CD4-positive, alpha-beta T cell treated with Interleukin-15 for 1 hour (primary cell): ENCODE results near the gene RYR3.

Source experiments
- DNase-seq: peaks from one replicate; pipeline ENCODE4 v3.0.0-alpha.2; 2020

Gene RYR3

DNA sequence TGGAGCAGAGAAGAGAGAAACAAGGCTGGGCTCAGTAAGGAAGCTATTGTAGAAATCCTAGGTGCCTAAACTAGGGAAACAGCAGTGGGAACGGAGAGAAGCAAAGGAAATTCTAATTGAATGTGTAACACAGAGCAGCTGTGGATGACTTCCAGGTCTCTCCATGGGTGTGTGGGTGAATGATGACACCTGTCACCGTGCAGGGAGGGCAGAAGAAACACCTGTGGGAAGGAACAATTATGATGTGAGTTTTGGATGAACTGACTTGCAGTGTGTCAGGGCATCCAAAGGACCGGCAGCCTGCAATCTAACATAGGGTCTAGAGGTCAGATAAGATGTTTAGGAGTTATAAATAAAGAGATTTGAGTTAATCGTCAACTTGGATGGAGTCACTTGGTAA lies 144.2 kb downstream of the RYR3 start:
- no peak for DNase-seq

DNA sequence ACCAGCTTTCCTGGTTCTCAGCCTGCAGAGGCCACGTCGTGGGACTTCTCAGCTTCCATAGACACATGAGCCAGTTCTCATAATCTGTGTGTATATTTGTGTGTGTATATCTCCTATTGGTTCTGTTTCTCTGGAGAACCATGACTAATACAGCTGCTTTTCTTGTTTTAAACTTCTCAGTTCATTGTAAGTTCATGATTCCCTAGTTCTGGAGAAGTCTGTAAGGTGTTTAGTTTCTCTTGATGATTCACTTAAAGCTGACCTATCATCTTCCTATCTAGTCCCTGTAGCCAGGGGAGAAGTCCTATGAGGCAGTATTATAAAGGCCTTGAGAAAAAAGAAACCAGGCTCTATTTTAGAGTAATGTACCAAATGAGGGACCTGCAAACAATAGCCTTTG lies 147.7 kb downstream of the RYR3 start:
- DNase-seq, result no peak

DNA sequence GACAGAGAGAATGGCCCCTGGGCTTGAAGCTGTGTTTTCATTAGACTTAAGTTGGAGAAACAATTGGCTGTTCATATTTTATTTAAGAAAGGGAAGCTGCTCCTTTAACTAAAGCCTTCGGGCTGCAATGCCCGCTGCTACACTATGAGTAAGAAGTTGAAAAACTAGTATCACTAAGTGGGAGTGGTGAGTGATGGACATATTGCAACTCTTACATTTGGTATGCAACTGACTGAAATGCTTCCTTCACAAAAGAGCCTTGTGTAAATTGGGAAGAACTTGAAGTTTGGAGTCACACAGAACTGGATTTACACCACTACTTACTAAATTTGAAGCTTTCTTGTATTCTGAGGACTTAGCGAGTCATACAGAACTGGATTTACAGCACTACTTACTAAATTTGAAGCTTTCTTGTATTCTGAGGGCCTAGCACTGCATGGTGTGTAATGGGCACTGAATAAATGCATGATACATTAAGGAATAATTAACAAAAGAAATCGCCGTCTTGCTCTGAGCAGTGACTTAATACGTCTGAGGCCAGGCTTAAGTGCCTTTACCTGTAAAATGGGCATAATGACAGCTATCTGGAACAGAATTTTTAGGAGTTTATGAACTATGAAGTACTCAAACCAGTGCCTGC lies 149.5 kb downstream of the RYR3 start:
- DNase-seq, result no peak

DNA sequence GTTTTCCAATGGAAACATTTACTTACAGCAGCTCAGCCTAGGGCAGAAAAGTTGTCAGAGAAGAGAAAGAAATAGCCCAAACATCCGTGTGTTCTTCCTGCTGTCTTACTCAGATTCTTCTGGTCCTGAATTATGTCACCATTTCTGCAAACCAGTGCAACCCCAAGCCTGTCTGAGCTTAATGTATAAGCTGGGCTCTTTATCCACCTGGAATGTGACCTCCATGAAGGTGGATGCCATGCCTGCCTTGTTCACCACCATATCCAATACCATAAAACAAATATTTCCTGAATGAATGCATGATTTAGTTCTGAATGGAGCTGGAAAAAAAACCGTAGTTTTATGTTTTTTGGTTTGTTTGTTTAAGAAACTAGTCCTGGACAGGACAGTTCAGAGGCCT lies 150.9 kb downstream of the RYR3 start:
- no peak for DNase-seq

DNA sequence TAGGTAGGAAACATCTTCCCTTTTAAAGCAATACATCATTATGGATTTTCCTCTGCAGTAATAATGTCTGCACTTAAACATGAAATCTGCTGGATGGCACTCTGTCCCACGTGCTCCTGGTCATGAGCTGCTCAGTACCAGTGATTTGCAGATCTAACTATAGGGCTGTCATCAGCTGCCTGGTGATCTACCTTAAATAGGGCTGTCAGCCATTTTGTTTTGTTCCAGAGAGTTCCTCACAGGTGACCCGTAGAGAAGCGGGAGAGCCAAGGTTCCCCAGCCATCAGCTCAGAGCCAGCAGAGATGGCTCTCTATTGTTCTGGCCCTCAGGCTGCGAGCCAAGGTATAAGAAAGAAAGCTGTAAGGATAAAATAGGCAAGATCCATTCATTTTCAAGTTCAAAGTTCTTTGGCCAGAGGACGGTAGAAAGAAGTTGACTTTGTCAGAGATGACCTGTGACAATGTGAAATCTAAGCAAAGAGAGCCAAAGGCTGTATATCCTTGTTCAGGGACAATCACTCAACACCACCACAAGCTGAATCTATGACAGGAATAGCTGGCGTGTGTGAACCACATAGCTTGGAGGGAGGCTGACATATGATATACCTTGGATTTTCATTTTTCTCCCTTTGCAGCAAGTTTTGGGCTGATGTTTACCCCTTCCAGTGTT lies 156.5 kb downstream of the RYR3 start:
- no peak for DNase-seq

DNA sequence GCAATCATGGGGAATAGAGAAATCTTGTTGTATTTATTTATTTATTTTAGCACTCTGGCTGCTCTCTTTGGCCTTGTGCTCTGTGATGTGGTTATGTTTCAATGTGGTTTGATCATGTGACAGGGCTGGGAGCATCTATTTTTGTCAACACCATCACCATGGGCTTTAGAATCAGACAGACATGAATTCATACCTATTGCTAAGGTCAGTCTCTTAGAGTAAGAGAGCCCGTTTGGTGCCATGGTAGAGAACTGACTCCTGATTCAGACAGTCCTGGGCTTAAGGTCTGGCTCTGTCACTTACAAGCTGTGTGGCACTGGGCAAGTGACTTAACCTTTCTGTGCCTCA lies 157.0 kb downstream of the RYR3 start:
- no peak for DNase-seq

DNA sequence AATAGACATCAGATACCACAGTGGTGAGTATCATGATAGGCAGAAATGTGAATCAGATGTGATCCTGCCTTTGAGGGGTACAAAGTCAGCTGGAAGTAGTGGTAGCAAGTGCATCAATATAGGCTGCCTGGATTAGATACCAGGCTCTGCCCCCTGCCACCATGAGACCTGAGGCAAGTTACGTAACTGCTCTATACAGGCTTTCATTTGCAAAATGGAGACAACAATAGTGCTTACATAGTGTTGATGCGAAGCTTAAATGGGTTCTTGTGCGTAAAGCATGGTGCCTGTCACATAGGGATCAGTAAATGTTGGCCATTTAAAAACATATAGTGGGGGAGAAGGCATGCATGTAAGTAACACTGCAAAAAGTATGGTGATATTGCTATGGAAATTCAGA lies 158.0 kb downstream of the RYR3 start:
- DNase-seq, result no peak

DNA sequence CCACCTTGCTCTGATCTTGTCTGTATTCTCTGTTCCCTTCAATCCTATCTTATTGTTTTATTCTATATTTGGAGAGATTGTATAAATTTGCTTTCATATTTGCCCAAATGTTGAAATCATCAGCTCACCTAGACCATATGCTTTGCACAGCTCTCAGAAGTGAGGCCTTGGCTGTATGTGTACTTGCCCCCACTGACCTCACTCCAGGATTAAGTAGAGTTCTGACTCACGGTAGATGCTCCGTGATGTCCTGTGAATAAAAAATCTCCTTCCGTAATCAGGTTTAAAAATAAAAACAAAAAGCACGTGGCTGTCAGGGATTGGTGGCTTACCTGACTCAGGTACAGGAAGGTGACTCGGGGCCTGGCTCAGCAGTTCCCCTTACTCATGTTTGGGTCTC lies 162.2 kb downstream of the RYR3 start:
- no peak for DNase-seq

DNA sequence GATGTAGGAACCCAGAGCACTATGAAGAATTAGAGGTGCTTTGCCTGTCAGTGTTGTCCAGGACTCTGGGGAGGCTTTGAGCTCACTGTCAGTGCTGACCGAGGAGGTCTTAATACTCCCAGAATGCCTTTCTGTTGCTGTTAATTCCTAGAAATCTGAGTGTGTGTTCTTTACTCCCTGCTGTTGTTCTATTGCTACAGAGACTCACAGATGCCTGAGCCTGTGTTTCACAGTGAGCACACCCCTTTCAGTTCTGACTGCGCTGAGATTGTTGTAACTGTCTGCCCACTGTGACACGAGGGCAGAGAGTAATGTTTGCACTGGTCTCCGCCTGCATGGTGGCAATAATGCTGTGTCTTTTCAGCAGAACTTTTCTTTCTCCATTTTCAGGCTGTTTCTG lies 162.9 kb downstream of the RYR3 start:
- DNase-seq, result no peak

DNA sequence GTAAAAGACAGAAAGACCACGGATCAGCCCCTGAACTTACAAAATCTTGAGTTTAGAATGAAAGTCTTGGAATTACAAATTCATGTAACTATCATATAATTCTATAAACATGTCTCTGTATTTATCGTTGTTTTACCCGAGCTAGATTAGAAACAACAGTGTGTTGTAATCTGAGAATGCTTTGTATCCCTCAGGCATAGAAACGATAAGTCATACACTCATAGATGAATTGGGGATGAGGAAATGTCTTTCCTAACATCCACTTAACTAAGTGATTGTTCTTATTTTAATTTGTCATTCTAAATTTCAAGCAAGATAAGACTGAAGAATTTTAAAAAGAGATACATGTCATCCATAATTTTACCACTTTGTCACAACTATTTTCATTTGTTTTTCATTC lies 165.3 kb downstream of the RYR3 start:
- DNase-seq, result no peak

DNA sequence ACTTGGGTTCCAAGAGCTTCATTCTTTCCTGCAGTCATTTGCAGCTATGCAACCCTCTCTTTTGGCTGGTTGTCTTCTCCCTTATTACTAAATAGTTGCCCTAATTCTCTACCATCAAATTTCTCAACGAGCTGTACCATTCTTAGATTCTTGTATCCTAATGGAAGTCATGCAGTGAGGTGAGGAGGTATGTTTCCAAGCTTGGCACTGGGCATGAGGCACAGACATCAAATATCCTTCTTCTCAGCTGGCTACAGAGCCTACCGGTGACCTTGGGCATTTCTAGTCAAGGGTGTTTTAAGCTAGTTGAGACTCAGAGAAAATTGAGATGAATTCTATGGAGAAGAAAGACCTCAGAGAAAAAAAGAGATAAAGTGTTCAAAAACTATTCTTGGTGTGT lies 166.1 kb downstream of the RYR3 start:
- no peak for DNase-seq

DNA sequence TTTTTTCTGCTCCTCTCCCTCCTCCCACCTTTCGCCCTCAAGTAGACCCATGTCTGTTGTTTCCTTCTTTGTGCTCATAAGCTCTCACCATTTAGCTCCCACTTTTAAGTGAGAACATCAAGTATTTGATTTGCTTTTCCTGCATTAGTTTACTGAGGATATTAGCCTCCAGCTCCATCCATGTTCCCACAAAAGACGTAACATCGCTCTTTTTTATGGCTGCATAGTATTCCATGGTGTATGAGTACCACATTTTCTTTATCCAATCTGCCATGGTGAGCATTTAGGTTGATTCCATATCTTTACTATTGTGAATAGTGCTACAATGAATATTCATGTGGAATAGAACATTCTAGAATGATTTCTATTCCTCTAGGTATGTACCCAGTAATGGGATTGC lies 178.6 kb downstream of the RYR3 start:
- DNase-seq, result no peak

DNA sequence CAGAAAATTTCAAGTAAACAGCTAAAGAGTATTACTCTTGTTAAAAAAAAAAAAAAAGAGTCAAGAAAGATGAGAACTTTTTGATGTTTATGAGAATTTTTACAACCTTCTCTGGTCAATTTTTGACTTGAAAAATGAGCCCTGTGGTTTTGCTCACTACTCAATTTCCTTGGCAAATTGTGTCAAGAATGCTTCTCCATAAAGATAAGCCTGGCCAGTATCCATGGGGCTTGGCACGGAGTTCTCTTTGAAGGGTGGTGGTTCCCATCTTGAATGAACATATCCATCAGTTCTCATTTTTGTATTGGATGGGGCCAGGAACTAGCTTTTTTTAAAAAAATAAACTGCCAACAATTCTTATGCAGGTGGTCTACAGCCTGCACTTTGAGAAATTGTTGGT lies 179.9 kb downstream of the RYR3 start:
- no peak for DNase-seq

DNA sequence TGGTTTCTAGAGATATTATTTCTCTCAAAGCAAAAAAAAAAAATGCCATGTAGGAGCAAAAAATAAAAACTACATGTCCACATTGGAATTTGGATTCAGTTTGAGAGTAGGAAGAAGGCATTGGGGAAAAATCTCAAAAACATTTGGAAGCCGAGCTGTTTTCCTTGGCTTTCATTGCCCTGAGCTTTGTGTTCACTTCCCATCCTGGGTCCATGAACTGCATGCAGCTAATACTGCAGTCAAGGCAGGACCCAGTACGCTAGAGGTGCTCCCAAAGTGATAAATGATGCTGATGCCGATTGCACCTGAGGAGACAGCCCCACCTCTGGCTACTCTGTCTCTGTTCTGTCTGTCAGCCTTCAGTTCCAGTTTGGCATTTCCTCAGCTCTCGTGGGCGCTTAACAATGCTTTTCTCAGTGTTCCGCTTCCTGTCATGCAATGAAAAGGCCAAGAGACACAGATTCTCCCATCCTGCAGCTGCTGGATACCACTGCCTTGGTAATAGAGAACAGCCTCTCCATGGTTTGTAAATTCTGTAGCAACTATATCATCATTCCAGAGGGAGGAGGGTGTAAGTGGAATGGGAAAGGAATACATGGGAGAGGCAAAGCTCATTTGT lies 181.8 kb downstream of the RYR3 start:
- DNase-seq, result no peak

DNA sequence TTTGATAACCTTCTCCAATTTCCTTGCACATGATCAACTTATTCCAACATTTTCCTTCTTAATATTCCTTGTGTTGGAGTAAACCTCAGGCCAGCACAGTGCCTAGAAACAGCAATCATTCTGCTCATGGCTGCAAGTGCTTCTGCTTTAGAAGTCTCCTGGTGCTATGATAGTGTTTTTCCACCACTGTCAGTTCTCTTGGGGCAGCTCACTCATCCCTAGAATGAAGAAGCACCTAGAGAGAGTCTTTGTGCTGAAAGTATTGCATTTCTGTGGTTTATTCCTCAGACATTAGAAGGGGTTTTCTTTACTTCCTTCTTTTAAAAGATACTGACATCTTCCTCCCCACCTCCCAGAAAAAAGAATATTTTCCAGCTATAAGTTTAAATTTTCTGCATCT lies 183.5 kb downstream of the RYR3 start:
- no peak for DNase-seq

DNA sequence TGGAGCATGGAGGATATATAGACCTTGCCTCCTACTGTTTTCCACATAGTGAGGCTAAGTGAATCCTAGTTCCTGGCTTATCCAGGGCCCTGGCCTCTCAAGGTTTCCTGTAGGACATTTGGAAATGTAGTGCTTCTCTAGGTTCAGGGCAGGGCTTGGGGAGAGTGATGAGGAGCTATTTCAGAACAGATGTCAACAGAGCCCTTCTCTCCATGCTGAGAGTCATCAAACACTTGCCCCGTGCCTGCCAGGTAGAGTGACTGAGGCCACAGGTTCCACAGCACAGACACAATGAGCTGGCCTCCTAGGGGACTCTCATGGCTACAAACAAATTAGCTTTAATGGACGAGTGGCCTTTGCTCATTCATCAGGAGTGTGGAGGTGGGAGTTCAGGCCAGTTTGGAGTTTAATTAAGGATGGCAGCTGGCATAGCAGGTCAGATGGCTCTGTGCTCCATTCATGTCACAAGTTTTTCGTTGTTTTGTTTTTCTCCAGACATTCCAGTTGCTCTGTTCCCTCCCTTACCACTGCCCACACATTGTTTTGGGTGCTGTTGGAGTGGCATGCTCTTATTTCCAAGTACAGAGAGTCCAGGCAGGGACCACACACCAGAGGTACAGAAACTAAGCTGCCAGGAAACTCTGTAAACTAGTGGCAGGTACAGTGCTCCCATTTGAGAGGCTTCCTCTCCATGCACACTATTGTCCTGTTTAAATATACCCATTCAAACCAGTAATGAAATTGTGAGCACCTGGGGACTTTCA lies 189.8 kb downstream of the RYR3 start:
- DNase-seq, result no peak

DNA sequence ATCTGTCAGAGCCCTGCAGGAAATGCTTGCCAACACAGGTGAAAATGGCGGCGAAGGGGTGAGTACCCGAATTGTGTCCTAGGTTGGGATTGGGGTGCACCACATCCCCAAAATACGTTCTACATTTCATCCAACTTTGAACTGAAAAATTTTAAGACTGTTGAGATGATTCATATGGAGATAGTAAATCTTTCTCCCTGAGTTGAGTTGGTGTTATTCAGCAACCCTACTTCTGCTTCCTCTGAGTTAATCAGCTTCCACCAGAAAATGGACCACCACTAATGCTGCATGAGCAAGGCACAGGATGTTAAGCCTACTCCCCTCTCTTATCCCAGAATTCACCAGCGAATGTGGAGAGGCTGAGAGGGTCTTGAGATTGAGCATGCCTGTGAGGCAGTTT lies 192.9 kb downstream of the RYR3 start:
- DNase-seq, result no peak

DNA sequence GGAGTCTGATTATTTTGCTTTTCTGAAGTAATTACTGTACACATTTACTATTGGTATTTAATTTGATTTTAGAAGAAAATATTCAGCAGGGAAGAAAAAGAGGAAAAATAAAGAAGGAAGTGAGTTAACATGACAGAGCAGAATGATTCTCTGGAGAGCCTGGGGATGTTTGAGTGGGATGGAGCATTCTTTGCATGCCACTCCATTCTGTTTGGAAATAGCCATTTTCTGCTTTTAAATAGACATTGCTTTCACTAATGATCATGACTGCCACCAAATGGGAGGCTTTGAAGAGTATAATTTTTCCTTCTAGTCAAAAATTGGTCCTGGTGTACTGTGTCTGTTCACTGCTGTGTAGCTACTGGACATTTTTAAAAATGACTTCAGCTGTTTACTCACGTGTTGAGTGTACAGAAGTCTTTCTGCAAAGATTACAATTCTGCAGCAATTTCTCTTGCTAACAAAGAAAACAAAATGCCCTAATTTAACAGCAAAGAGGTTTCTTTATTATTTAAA lies 196.1 kb downstream of the RYR3 start:
- DNase-seq, result no peak

DNA sequence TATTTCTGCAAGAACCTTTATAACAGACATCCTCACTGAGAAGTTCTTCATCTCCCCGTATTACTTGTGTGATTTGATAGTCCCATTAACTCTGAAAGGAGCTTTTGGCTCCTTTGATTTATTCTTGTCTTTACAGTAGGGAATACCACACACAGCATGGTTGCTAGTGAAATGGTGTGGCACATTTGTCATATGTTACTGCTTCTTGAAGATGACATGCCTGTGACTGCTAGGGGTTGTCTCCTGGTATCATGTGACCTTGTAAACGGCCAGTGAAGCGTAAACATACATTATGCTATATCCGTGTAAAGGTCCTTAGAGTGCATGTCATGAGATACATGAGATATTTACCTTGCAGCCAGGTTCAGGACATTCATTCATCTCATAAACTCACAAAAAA lies 197.9 kb downstream of the RYR3 start:
- DNase-seq, result no peak

DNA sequence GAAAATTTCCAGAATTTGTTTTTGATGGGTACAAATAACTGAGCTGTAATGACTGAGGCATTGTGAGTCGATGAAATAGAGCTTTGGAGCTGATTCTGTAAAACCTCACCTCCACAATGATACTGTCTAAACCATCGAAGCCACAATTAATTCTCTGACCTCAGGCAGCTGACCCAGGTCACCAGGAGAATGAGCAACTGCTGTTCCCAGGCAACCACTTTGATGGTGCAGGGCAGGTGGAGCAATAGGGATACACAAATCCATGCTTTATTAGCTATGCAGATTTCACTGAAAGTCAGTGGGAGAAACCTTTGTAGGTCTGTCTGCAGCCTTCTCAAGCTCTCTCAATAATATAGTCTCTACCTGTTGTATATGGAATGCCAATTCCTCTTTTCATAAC lies 204.4 kb downstream of the RYR3 start:
- no peak for DNase-seq

DNA sequence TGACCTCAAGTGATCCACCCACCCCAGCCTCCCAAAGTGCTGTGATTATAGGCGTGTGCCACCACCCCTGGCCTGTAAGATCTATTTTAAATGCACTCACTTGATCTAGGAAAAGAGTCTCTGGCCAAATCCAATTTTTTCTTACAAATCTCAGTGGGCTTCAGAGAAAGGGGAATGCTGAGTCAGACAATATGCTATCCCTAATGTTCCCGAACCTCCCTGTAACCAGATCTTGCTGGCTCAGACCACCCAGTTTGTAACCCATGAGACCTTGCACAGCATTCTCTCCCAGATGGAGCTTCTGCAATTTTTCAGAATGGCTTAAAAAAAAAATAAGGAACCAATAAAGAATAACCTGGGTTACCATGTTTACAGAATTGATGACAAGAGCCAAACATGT lies 205.8 kb downstream of the RYR3 start:
- DNase-seq, result no peak

DNA sequence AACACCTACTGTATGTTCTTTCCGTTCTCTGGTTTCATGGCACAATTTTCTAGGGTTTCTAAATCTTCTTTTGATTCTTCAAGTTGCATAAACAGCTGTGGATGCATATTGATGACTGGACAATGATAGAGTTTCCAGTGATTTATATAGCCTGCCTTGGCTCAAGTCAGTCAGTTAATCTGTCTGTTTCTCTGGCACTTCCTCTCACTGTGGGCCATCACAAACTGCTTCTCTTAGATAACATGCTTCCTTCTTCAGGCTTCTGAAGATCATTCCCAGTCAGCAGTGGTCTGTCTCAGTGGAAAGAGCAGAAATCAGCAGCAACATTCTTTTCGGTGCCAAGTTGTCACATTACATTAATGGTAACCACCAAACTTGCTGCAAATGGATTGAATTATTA lies 207.2 kb downstream of the RYR3 start:
- no peak for DNase-seq

DNA sequence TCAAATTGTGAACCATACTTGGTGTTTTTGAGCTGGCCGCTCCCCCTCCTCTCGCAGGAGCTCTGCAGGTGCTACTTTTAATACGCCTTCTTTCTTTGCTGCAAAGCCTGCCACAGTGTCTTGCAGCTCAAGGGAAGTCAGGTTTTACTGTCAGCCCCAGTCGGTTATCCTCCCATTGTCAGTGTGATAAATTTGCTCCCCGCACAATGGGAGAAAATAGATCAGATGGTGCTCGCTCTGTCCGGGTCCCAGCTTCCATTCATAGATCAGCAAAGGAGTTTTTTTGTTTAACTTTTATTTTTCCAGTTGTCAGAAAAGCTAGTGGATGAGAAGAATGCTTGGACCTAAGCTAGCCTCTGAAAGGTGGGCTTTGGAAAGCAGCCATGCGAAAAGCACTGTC lies 207.7 kb downstream of the RYR3 start:
- no peak for DNase-seq

DNA sequence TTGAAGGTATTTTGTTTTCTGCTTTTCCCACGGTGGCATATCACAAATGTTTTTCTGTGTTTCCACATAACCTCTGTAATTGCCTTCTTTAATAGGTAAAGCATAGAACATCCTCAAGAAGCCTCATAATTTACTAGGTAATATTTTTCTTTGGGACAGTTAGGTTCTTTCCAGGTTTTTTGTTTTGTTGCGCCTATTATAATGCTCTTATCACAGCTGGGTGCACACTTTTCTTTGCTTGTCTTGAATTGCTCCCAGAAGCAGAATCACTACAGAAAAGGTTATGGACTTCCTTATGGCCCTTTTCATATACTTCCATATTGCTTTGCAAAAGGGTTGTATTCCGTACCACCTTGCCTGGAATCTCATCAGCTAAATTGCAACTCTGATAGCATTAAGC lies 213.5 kb downstream of the RYR3 start:
- no peak for DNase-seq
